CD4-positive, CD25-positive, alpha-beta regulatory T cell (primary cell): ENCODE measurements around the gene TUBB4B. TPM values are rescaled to one million over a fixed set of nuclear protein-coding genes. Genes with fewer than 3 reads are reported as not detected.
A peak's percentile ranks its signal among the peaks of the same experiment; 100 is the strongest.

Experiments used
- ATAC-seq, 2 donors: fragments of 150-1000 bp; cut with Tn5 transposase; one replicate each; pipeline ENCODE4 v1.10.0; 2021; ENCODE audit warnings: low read depth in 2 of 2, moderate number of reproducible peaks in 2 of 2, moderate library complexity in 1 of 2
- DNase-seq, 3 donors: peaks; one replicate each; pipeline versions ENCODE4 v3.0.0 to v3.0.0-alpha.2; 2012 to 2022; ENCODE audit warnings: mixed read lengths in 1 of 3
- H3K27ac ChIP-seq: one replicate; pipeline ENCODE4 v1.7.0; 2013; ENCODE audit warnings: mild to moderate bottlenecking, low read length; ENCODE audit not compliant: insufficient read depth, poor library complexity, severe bottlenecking
- H3K27me3 ChIP-seq: one replicate; pipeline ENCODE4 v1.7.0; 2013; ENCODE audit warnings: low read length; ENCODE audit not compliant: control insufficient read depth, insufficient read depth
- H3K36me3 ChIP-seq: one replicate; pipeline ENCODE4 v1.7.0; 2013; ENCODE audit warnings: mild to moderate bottlenecking, low read length, moderate library complexity; ENCODE audit not compliant: control insufficient read depth, insufficient read depth
- H3K4me1 ChIP-seq: 2 replicates; pipeline ENCODE4 v1.7.0; 2013; ENCODE audit warnings: mild to moderate bottlenecking, low read length; ENCODE audit not compliant: insufficient read depth, control insufficient read depth, poor library complexity, severe bottlenecking
- H3K4me3 ChIP-seq: one replicate; pipeline ENCODE4 v1.7.0; 2013; ENCODE audit warnings: low read depth, mild to moderate bottlenecking, low read length, moderate library complexity
- H3K9me3 ChIP-seq, 2 experiments: 1 replicate in 1 of 2; 2 replicates in 1 of 2; pipeline ENCODE4 v1.7.0; 2013; ENCODE audit warnings: low read length in 2 of 2, mild to moderate bottlenecking in 1 of 2, moderate library complexity in 1 of 2; ENCODE audit not compliant: control insufficient read depth in 2 of 2
- H3K27ac Mint-ChIP-seq, 3 donors: one replicate each; pipeline ENCODE4 v1.8.0; 2020 to 2022; ENCODE audit warnings: mild to moderate bottlenecking in 3 of 3, mixed read lengths in 3 of 3, moderate library complexity in 2 of 3
- H3K27me3 Mint-ChIP-seq: one replicate; pipeline ENCODE4 v1.8.0; 2022; ENCODE audit warnings: mild to moderate bottlenecking, mixed read lengths
- H3K36me3 Mint-ChIP-seq: one replicate; pipeline ENCODE4 v1.8.0; 2020; ENCODE audit warnings: mixed read lengths
- H3K4me1 Mint-ChIP-seq, 4 donors: one replicate each; pipeline ENCODE4 v1.8.0; 2020 to 2022; ENCODE audit warnings: mixed read lengths in 4 of 4, mild to moderate bottlenecking in 1 of 4
- H3K4me3 Mint-ChIP-seq, 4 donors: one replicate each; pipeline ENCODE4 v1.8.0; 2020 to 2022; ENCODE audit warnings: mild to moderate bottlenecking in 4 of 4, mixed read lengths in 4 of 4, moderate library complexity in 3 of 4
- H3K9me3 Mint-ChIP-seq, 7 donors: one replicate each; pipeline ENCODE4 v1.8.0; 2020 to 2022; ENCODE audit warnings: mixed read lengths in 7 of 7, mild to moderate bottlenecking in 3 of 7, moderate library complexity in 2 of 7
- polyA plus RNA-seq, 4 donors: library from polyadenylated mRNA; unstranded; fragments of 300-500 nt; fragmentation: Illumina TruSeq; gene quantifications; one replicate each; pipeline ENCODE4 v1.2.3, GENCODE V29; 2021
- total RNA-seq: library from RNA; stranded (reverse); gene quantifications from one replicate; pipeline ENCODE4 v1.2.3, GENCODE V29; 2022

TUBB4B gene
- total and polyA plus RNA-seq, 5 donors from 2014 or later = 56.7 to 100 (median 72.9) TPM

GRCh38 chr9:137202966-137203365 lies 38.1 kb upstream of the TUBB4B start:
- peaks cover 0 to 64% (median 30%) of the 10 kb centered on the region in 4 donors for H3K4me1 Mint-ChIP-seq
- H3K27ac Mint-ChIP-seq = no peak overlapping the region
- H3K9me3 Mint-ChIP-seq = no peaks in the 10 kb centered on the region

GRCh38 chr9:137204731-137205125 lies 36.4 kb upstream of the TUBB4B start:
- DNase-seq (no peak), ATAC-seq (no peak)
- Histone ChIP-seq H3K4me3 (peak overlapping the region; percentile 79), H3K4me1 (peaks cover 42% of the 10 kb centered on the region), H3K27me3 (no peaks in the 10 kb centered on the region), H3K27ac (peak overlapping the region; percentile 83), H3K36me3 (no peaks in the 10 kb centered on the region), H3K9me3 (no peaks in the 10 kb centered on the region)
- H3K36me3 Mint-ChIP-seq = peaks cover 13% of the 10 kb centered on the region
- no peaks in the 10 kb centered on the region for H3K9me3 Mint-ChIP-seq
- H3K27ac Mint-ChIP-seq = peak overlapping the region; percentile 90 to 97 (median 94)
- peaks cover 0 to 59% (median 30%) of the 10 kb centered on the region in 4 donors for H3K4me1 Mint-ChIP-seq
- H3K4me3 Mint-ChIP-seq = peak overlapping the region; percentile 90 to 96 (median 93)
- no peaks in the 10 kb centered on the region for H3K27me3 Mint-ChIP-seq

More at GRCh38 chr9:137202966-137203365, 38.1 kb upstream of the TUBB4B start:
- ATAC-seq (no peak), DNase-seq (no peak)
- Mint-ChIP-seq H3K36me3 (peaks cover 7% of the 10 kb centered on the region), H3K27me3 (no peaks in the 10 kb centered on the region), H3K4me3 (peak overlapping the region in 2 of 4 donors; percentile 36 to 96)
- Histone ChIP-seq H3K9me3 (no peaks in the 10 kb centered on the region), H3K4me1 (peaks cover 48% of the 10 kb centered on the region), H3K4me3 (no peak overlapping the region), H3K27ac (no peak overlapping the region), H3K36me3 (no peaks in the 10 kb centered on the region), H3K27me3 (no peaks in the 10 kb centered on the region)

- H3K4me3 Mint-ChIP-seq = peak within 1 kb of the TSS; percentile 91 to 96 (median 93)
- peaks cover 13% of the 10 kb centered on the region for H3K36me3 Mint-ChIP-seq
These were observed 35.7 kb upstream of the TUBB4B start, which contains the start of the genes NDOR1 and TMEM203 for GRCh38 chr9:137205126-137206069. TSS of gene NDOR1 (plus strand) at chr9:137205700. CDS start at chr9:137205778, 78 bp downstream. TSS of gene TMEM203 (minus strand) at chr9:137205648. CDS start at chr9:137205414, 234 bp downstream.

GRCh38 chr9:137206602-137207001 lies 34.5 kb upstream of the TUBB4B start:
- DNase-seq (no peak), ATAC-seq (no peak)
- peaks cover 34% of the 10 kb centered on the region for H3K4me1 ChIP-seq
- H3K4me3 Mint-ChIP-seq = peak overlapping the region; percentile 91 to 96 (median 93)
- no peaks in the 10 kb centered on the region for H3K27me3 Mint-ChIP-seq
- H3K27ac Mint-ChIP-seq = peak overlapping the region; percentile 81 to 92 (median 90)
- H3K4me3 ChIP-seq = peak overlapping the region; percentile 87
- H3K9me3 Mint-ChIP-seq = peaks cover 0 to 1% (median 0%) of the 10 kb centered on the region in 7 donors
- peaks cover 13% of the 10 kb centered on the region for H3K36me3 Mint-ChIP-seq
- H3K27ac ChIP-seq = peak overlapping the region; percentile 83
- H3K9me3 ChIP-seq = no peaks in the 10 kb centered on the region
- peaks cover 5% of the 10 kb centered on the region for H3K36me3 ChIP-seq
- H3K27me3 ChIP-seq = no peaks in the 10 kb centered on the region
- H3K4me1 Mint-ChIP-seq = peaks cover 0 to 50% (median 28%) of the 10 kb centered on the region in 4 donors

More at GRCh38 chr9:137205126-137206069, 35.7 kb upstream of the TUBB4B start, which contains the start of the genes NDOR1 and TMEM203:
- Mint-ChIP-seq H3K27ac (peak within 1 kb of the TSS; percentile 90 to 97 (median 94)), H3K27me3 (no peaks in the 10 kb centered on the region), H3K9me3 (no peaks in the 10 kb centered on the region), H3K4me1 (peaks cover 0 to 59% (median 30%) of the 10 kb centered on the region in 4 donors)
- H3K27me3 ChIP-seq = no peaks in the 10 kb centered on the region
- DNase-seq (peak; percentile 91 to 94 (median 91)), ATAC-seq (peak; percentile 41 to 43)
- peak within 1 kb of the TSS; percentile 83 for H3K27ac ChIP-seq
- peaks cover 41% of the 10 kb centered on the region for H3K4me1 ChIP-seq
- no peaks in the 10 kb centered on the region for H3K9me3 ChIP-seq
- peak within 1 kb of the TSS; percentile 87 for H3K4me3 ChIP-seq
- peaks cover 2% of the 10 kb centered on the region for H3K36me3 ChIP-seq

- no peaks in the 10 kb centered on the region for H3K9me3 ChIP-seq
- no peak for DNase-seq
- H3K27ac ChIP-seq = no peak overlapping the region
- H3K27me3 ChIP-seq = no peaks in the 10 kb centered on the region
- H3K4me1 ChIP-seq = peaks cover 5% of the 10 kb centered on the region
- H3K4me3 ChIP-seq = no peak overlapping the region
- peaks cover 0 to 1% (median 0%) of the 10 kb centered on the region in 7 donors for H3K9me3 Mint-ChIP-seq
- peaks cover 5% of the 10 kb centered on the region for H3K36me3 ChIP-seq
- H3K27ac Mint-ChIP-seq = peak overlapping the region in 1 of 3 donors; percentile 76
- H3K36me3 Mint-ChIP-seq = peaks cover 13% of the 10 kb centered on the region
- peaks cover 0 to 13% (median 10%) of the 10 kb centered on the region in 4 donors for H3K4me1 Mint-ChIP-seq
- peak overlapping the region in 1 of 4 donors; percentile 76 for H3K4me3 Mint-ChIP-seq
- no peaks in the 10 kb centered on the region for H3K27me3 Mint-ChIP-seq
- no peak for ATAC-seq
These were observed 29.6 kb upstream of the TUBB4B start for GRCh38 chr9:137211532-137211931.

- Mint-ChIP-seq H3K4me3 (no peak overlapping the region), H3K9me3 (peaks cover 0 to 1% (median 0%) of the 10 kb centered on the region in 7 donors), H3K4me1 (peaks cover 0 to 3% (median 3%) of the 10 kb centered on the region in 4 donors), H3K36me3 (peaks cover 7% of the 10 kb centered on the region), H3K27ac (no peak overlapping the region), H3K27me3 (no peaks in the 10 kb centered on the region)
- H3K27me3 ChIP-seq = no peaks in the 10 kb centered on the region
- peaks cover 5% of the 10 kb centered on the region for H3K36me3 ChIP-seq
- DNase-seq = no peak
- no peak overlapping the region for H3K27ac ChIP-seq
- no peaks in the 10 kb centered on the region for H3K4me1 ChIP-seq
- no peak overlapping the region for H3K4me3 ChIP-seq
- ATAC-seq = no peak
- no peaks in the 10 kb centered on the region for H3K9me3 ChIP-seq
These were observed 28.6 kb upstream of the TUBB4B start for GRCh38 chr9:137212520-137212919.

- ATAC-seq (no peak), DNase-seq (no peak)
- Mint-ChIP-seq H3K27ac (no peak overlapping the region), H3K27me3 (no peaks in the 10 kb centered on the region), H3K36me3 (peaks cover 6% of the 10 kb centered on the region), H3K4me3 (no peak overlapping the region), H3K9me3 (peaks cover 0 to 1% (median 0%) of the 10 kb centered on the region in 7 donors), H3K4me1 (peaks cover 0 to 2% (median 0%) of the 10 kb centered on the region in 4 donors)
- Histone ChIP-seq H3K27ac (no peak overlapping the region), H3K4me3 (no peak overlapping the region), H3K27me3 (no peaks in the 10 kb centered on the region), H3K9me3 (no peaks in the 10 kb centered on the region), H3K36me3 (peaks cover 5% of the 10 kb centered on the region), H3K4me1 (no peaks in the 10 kb centered on the region)
These were observed 27.7 kb upstream of the TUBB4B start for GRCh38 chr9:137213160-137214060.
